ENCODE results near the gene UMODL1.

- TF ChIP-seq, protein P1, sequence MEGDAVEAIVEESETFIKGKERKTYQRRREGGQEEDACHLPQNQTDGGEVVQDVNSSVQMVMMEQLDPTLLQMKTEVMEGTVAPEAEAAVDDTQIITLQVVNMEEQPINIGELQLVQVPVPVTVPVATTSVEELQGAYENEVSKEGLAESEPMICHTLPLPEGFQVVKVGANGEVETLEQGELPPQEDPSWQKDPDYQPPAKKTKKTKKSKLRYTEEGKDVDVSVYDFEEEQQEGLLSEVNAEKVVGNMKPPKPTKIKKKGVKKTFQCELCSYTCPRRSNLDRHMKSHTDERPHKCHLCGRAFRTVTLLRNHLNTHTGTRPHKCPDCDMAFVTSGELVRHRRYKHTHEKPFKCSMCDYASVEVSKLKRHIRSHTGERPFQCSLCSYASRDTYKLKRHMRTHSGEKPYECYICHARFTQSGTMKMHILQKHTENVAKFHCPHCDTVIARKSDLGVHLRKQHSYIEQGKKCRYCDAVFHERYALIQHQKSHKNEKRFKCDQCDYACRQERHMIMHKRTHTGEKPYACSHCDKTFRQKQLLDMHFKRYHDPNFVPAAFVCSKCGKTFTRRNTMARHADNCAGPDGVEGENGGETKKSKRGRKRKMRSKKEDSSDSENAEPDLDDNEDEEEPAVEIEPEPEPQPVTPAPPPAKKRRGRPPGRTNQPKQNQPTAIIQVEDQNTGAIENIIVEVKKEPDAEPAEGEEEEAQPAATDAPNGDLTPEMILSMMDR (conservative IDR thresholded peaks at IDR 0.05): no peak
- no peak for TF ChIP-seq ZFX (IDR thresholded peaks at IDR 0.05)
Observed at GRCh38 chr21:42111470-42111743, 40.3 kb downstream of the UMODL1 start.
